Cardiac muscle cell (in vitro differentiated cells and primary cell): ENCODE data around the gene HDLBP. TPM values are rescaled to one million over a fixed set of nuclear protein-coding genes. Genes with fewer than 3 reads are reported as not detected.

Source experiments
- DNase-seq, 2 donors: peaks; one replicate each; pipeline versions ENCODE4 v3.0.0 to v3.0.0-alpha.2; 2010 to 2017; ENCODE audit warnings: low read depth in 1 of 2, low spot score in 1 of 2
- H3K27ac ChIP-seq: fragments of 200-600 bp; sonication (generic); 2 replicates; pipeline ENCODE4 v1.5.1; 2016
- H3K27me3 ChIP-seq: fragments of 200-600 bp; sonication (generic); 2 replicates; pipeline ENCODE4 v1.6.0; 2016; ENCODE audit warnings: control low read depth
- H3K36me3 ChIP-seq: fragments of 200-600 bp; sonication (generic); 2 replicates; pipeline ENCODE4 v1.5.1; 2016; ENCODE audit warnings: control low read depth
- H3K4me1 ChIP-seq: fragments of 200-600 bp; sonication (generic); 2 replicates; pipeline ENCODE4 v1.8.1; 2017; ENCODE audit warnings: low read depth, mild to moderate bottlenecking, mixed run types
- H3K4me3 ChIP-seq: fragments of 200-600 bp; sonication (generic); 2 replicates; pipeline ENCODE4 v1.5.1; 2016; ENCODE audit warnings: mild to moderate bottlenecking
- H3K9me3 ChIP-seq: fragments of 200-600 bp; sonication (generic); 2 replicates; pipeline ENCODE4 v1.5.1; 2017; ENCODE audit warnings: low read depth, mild to moderate bottlenecking, control low read depth
- CTCF ChIP-seq: IDR thresholded peaks from 2 replicates; pipeline ENCODE4 v1.5.1; 2012; ENCODE audit warnings: low read depth, mild to moderate bottlenecking, low read length
- polyA plus RNA-seq: library from polyadenylated mRNA; unstranded; fragments of >200 nt; fragmentation: Nextera tagmentation; extraction: Ambion mirVana; gene quantifications from 2 replicates; pipeline ENCODE4 v1.2.1, GENCODE V29; 2016
- total RNA-seq: library from RNA; depleted of rRNA; stranded (reverse); fragments of >200 nt; gene quantifications from 2 replicates; pipeline ENCODE4 v1.2.3, GENCODE V29; 2016

Gene HDLBP
- total and polyA plus RNA-seq, 2 experiments from 2014 or later: 261 to 313 TPM

- no peak for TF ChIP-seq CTCF
- peaks cover 8% of the 10 kb centered on the region for H3K4me1 ChIP-seq
- peak overlapping the region; percentile 78 for H3K27ac ChIP-seq
Observed at GRCh38 chr2:241217320-241218031, 98.0 kb downstream of the HDLBP start.

GRCh38 chr2:241216211-241216761 lies 99.2 kb downstream of the HDLBP start:
- TF ChIP-seq CTCF: no peak
- H3K27ac ChIP-seq: peak overlapping the region; percentile 14
- peak in 1 of 2 donors; percentile 48 for DNase-seq
- no peak overlapping the region for H3K4me3 ChIP-seq
- no peaks in the 10 kb centered on the region for H3K9me3 ChIP-seq
- no peaks in the 10 kb centered on the region for H3K27me3 ChIP-seq
- no peaks in the 10 kb centered on the region for H3K36me3 ChIP-seq
- peaks cover 8% of the 10 kb centered on the region for H3K4me1 ChIP-seq

More at GRCh38 chr2:241217320-241218031, 98.0 kb downstream of the HDLBP start:
- Histone ChIP-seq H3K4me3 (peak overlapping the region; percentile 8), H3K27me3 (no peaks in the 10 kb centered on the region), H3K36me3 (no peaks in the 10 kb centered on the region), H3K9me3 (no peaks in the 10 kb centered on the region)
- DNase-seq: peak; percentile 81 to 87

GRCh38 chr2:241215421-241215820 lies 100.1 kb downstream of the HDLBP start:
- no peaks in the 10 kb centered on the region for H3K9me3 ChIP-seq
- H3K27me3 ChIP-seq: no peaks in the 10 kb centered on the region
- no peaks in the 10 kb centered on the region for H3K36me3 ChIP-seq
- DNase-seq: no peak
- H3K4me1 ChIP-seq: peaks cover 8% of the 10 kb centered on the region
- no peak for TF ChIP-seq CTCF
- H3K27ac ChIP-seq: no peak overlapping the region
- H3K4me3 ChIP-seq: no peak overlapping the region

GRCh38 chr2:241214766-241215165 lies 100.7 kb downstream of the HDLBP start:
- DNase-seq: no peak
- TF ChIP-seq CTCF: no peak
- no peaks in the 10 kb centered on the region for H3K9me3 ChIP-seq
- H3K27me3 ChIP-seq: no peaks in the 10 kb centered on the region
- no peaks in the 10 kb centered on the region for H3K36me3 ChIP-seq
- no peak overlapping the region for H3K4me3 ChIP-seq
- H3K4me1 ChIP-seq: peaks cover 8% of the 10 kb centered on the region
- H3K27ac ChIP-seq: no peak overlapping the region

- Histone ChIP-seq H3K27ac (no peak overlapping the region), H3K36me3 (no peaks in the 10 kb centered on the region), H3K9me3 (no peaks in the 10 kb centered on the region), H3K27me3 (no peaks in the 10 kb centered on the region), H3K4me3 (no peak overlapping the region), H3K4me1 (peaks cover 7% of the 10 kb centered on the region)
- no peak for TF ChIP-seq CTCF
- DNase-seq: no peak
Observed at GRCh38 chr2:241214209-241214608, 101.3 kb downstream of the HDLBP start.
